HG03135 (cell line): ENCODE results near the gene RNF19B.
"Not testable (repeated sequence)": the region's sequence is repeated elsewhere in the genome, so short reads cannot be mapped to it uniquely, and the experiment has no call there.

Experiments
- ATAC-seq: cut with Tn5 transposase; IDR thresholded peaks from one replicate; pipeline ENCODE4 v1.9.1; 2021; ENCODE audit warnings: mild to moderate bottlenecking, moderate library complexity; ENCODE audit not compliant: unreplicated experiment

Gene RNF19B

GRCh38 chr1:32993324-32993636 lies 28.7 kb upstream of the RNF19B start:
- not testable (repeated sequence) for ATAC-seq

- peak; percentile 67 for ATAC-seq
Observed at GRCh38 chr1:32992489-32993323, 28.1 kb upstream of the RNF19B start.

GRCh38 chr1:32991819-32992488 lies 27.3 kb upstream of the RNF19B start:
- peak; percentile 38 for ATAC-seq

- ATAC-seq = no peak
Observed at GRCh38 chr1:32991386-32991785, 26.8 kb upstream of the RNF19B start.

- no peak for ATAC-seq
Observed at GRCh38 chr1:32990887-32991286, 26.3 kb upstream of the RNF19B start.

- no peak for ATAC-seq
Observed at GRCh38 chr1:32989160-32990050, 24.8 kb upstream of the RNF19B start.

GRCh38 chr1:32988665-32989064 lies 24.1 kb upstream of the RNF19B start:
- ATAC-seq = no peak

- ATAC-seq = no peak
Observed at GRCh38 chr1:32985226-32985625, 20.6 kb upstream of the RNF19B start.

GRCh38 chr1:32984455-32985171 lies 20.0 kb upstream of the RNF19B start:
- ATAC-seq = no peak

GRCh38 chr1:32984090-32984454 lies 19.5 kb upstream of the RNF19B start:
- no peak for ATAC-seq

GRCh38 chr1:32983020-32983419 lies 18.4 kb upstream of the RNF19B start:
- no peak for ATAC-seq

GRCh38 chr1:32981003-32981901 lies 16.6 kb upstream of the RNF19B start:
- ATAC-seq = peak; percentile 78

- ATAC-seq = no peak
Observed at GRCh38 chr1:32980080-32980479, 15.5 kb upstream of the RNF19B start.

- ATAC-seq = no peak
Observed at GRCh38 chr1:32978854-32979253, 14.2 kb upstream of the RNF19B start.

- no peak for ATAC-seq
Observed at GRCh38 chr1:32977546-32978087, 13.0 kb upstream of the RNF19B start.

GRCh38 chr1:32975055-32975454 lies 10.4 kb upstream of the RNF19B start:
- not testable (repeated sequence) for ATAC-seq

- ATAC-seq = not testable (repeated sequence)
Observed at GRCh38 chr1:32973458-32973857, 8.8 kb upstream of the RNF19B start.

- ATAC-seq = no peak
Observed at GRCh38 chr1:32972814-32973428, 8.3 kb upstream of the RNF19B start.

- ATAC-seq = no peak
Observed at GRCh38 chr1:32971576-32971975, 7.0 kb upstream of the RNF19B start.
